PC-3 (cell line): ENCODE data around the gene ANOS1. TPM values are rescaled to one million over a fixed set of nuclear protein-coding genes. Genes with fewer than 3 reads are reported as not detected.

Experiments used
- ATAC-seq: fragments of 200-7000 bp; cut with Tn5 transposase; 2 replicates; pipeline ENCODE4 v1.9.1; 2020; ENCODE audit warnings: mild to moderate bottlenecking, moderate library complexity
- BruUV-seq: library from RNA; stranded (reverse); fragments of 400-500 nt; replicated peaks from 2 replicates; lab custom pipeline; 2021; lab: Mats Ljungman, UMichigan
- CTCF ChIA-PET: fragments of 300-600 bp; sonication (Branson Sonifier 250); formaldehyde crosslinking; loops from one replicate; lab custom pipeline; 2022; ENCODE audit warnings: antibody characterized with exemption; lab: Charles Lee
- POLR2A ChIA-PET: fragments of 300-600 bp; sonication (Branson Sonifier 250); formaldehyde crosslinking; loops from one replicate; lab custom pipeline; 2022; ENCODE audit warnings: antibody characterized with exemption; ENCODE audit not compliant: unreplicated experiment; lab: Charles Lee
- DNase-seq: peaks from one replicate; pipeline ENCODE4 v3.0.0-alpha.2; 2015
- H2AFZ ChIP-seq: fragments of 300-600 bp; sonication (generic); 2 replicates; pipeline ENCODE4 v1.6.0; 2016; ENCODE audit warnings: antibody characterized with exemption, low read length
- H3F3A ChIP-seq: fragments of 300-600 bp; sonication (generic); one replicate; pipeline ENCODE4 v1.6.0; 2017; ENCODE audit warnings: antibody characterized with exemption, low read length, control low read depth, mild to moderate bottlenecking; ENCODE audit not compliant: unreplicated experiment
- H3K27ac ChIP-seq: fragments of 300-600 bp; sonication (generic); 2 replicates; pipeline ENCODE4 v1.5.1; 2016; ENCODE audit warnings: mild to moderate bottlenecking, low read length
- H3K27me3 ChIP-seq: fragments of 300-600 bp; sonication (generic); 2 replicates; pipeline ENCODE4 v1.6.1; 2016; ENCODE audit warnings: low read length, mixed read lengths
- H3K36me3 ChIP-seq: fragments of 300-600 bp; sonication (generic); 2 replicates; pipeline ENCODE4 v1.6.1; 2016; ENCODE audit warnings: low read depth, mixed run types, low read length, mixed read lengths
- H3K4me1 ChIP-seq: fragments of 300-600 bp; sonication (generic); 2 replicates; pipeline ENCODE4 v1.5.1; 2016; ENCODE audit warnings: low read length; ENCODE audit not compliant: insufficient read depth
- H3K4me2 ChIP-seq: fragments of 300-600 bp; sonication (generic); 2 replicates; pipeline ENCODE4 v1.6.0; 2016; ENCODE audit warnings: low read length
- H3K4me3 ChIP-seq: fragments of 300-600 bp; sonication (generic); 2 replicates; pipeline ENCODE4 v1.5.1; 2016; ENCODE audit warnings: mild to moderate bottlenecking, low read length, mixed read lengths
- H3K79me2 ChIP-seq: fragments of 300-600 bp; sonication (generic); 2 replicates; pipeline ENCODE4 v1.6.1; 2017; ENCODE audit warnings: low read length, mixed read lengths
- H3K9ac ChIP-seq: fragments of 300-600 bp; sonication (generic); 2 replicates; pipeline ENCODE4 v1.6.0; 2016; ENCODE audit warnings: mild to moderate bottlenecking, low read length
- H3K9me2 ChIP-seq: fragments of 300-600 bp; sonication (generic); replicated peaks from 2 replicates; pipeline ENCODE4 v1.6.1; 2016; ENCODE audit warnings: mixed run types, low read length, mixed read lengths
- H3K9me3 ChIP-seq: fragments of 300-600 bp; sonication (generic); 2 replicates; pipeline ENCODE4 v1.6.1; 2016; ENCODE audit warnings: low read length, mixed read lengths
- H4K20me1 ChIP-seq: fragments of 300-600 bp; sonication (generic); 2 replicates; pipeline ENCODE4 v1.6.1; 2016; ENCODE audit warnings: low read length, mixed read lengths
- CTCF ChIP-seq: fragments of 300-600 bp; sonication (generic); conservative IDR thresholded peaks from 2 replicates; pipeline ENCODE4 v1.5.1; 2017; ENCODE audit warnings: antibody characterized with exemption, low read depth, mild to moderate bottlenecking, low read length
- EZH2 ChIP-seq: fragments of 300-600 bp; sonication (generic); IDR thresholded peaks from one replicate; pipeline ENCODE4 v1.6.1; 2017; ENCODE audit warnings: antibody characterized with exemption, mild to moderate bottlenecking, low read length; ENCODE audit not compliant: unreplicated experiment
- EZH2phosphoT487 ChIP-seq: fragments of 300-600 bp; sonication (generic); IDR thresholded peaks from 2 replicates; pipeline ENCODE4 v1.6.1; 2018; ENCODE audit warnings: mild to moderate bottlenecking, antibody characterized with exemption, low read length, borderline replicate concordance
- intact Hi-C: fragments of 100-400 bp; cut with micrococcal nuclease; formaldehyde crosslinking; loops from 2 replicates; pipeline ENCODE4 v1.9.0; 2023
- total RNA-seq: library from RNA; depleted of rRNA; stranded (reverse); fragments of >200 nt; gene quantifications from 2 replicates; pipeline ENCODE4 v1.2.3, GENCODE V29; 2014

Gene ANOS1
- total RNA-seq, 1 experiment from 2014 or later: 3.5 TPM

GRCh38 chrX:8649969-8650368, 82.0 kb downstream of the ANOS1 start:
- ATAC-seq: no peak
- no peak overlapping the region for H3K27ac ChIP-seq
- no peak overlapping the region for H2AFZ ChIP-seq

GRCh38 chrX:8647176-8647575, 84.8 kb downstream of the ANOS1 start:
- no peak for ATAC-seq
- BruUV-seq: no TSS peak

More at GRCh38 chrX:8649969-8650368, 82.0 kb downstream of the ANOS1 start:
- Histone ChIP-seq H3K27me3 (no peaks in the 10 kb centered on the region), H3K4me1 (peaks cover 19% of the 10 kb centered on the region), H3F3A (no peaks in the 10 kb centered on the region), H3K9me2 (no peaks in the 10 kb centered on the region), H3K36me3 (no peaks in the 10 kb centered on the region), H4K20me1 (no peaks in the 10 kb centered on the region), H3K79me2 (no peaks in the 10 kb centered on the region), H3K4me2 (no peak overlapping the region), H3K9me3 (no peaks in the 10 kb centered on the region), H3K9ac (no peak overlapping the region), H3K4me3 (no peak overlapping the region)
- TF ChIP-seq EZH2phosphoT487 (no peak), CTCF (no peak), EZH2 (no peak)
- no TSS peak for BruUV-seq
- CTCF ChIA-PET: no interaction called here
- POLR2A ChIA-PET: no interaction called here
- no peak for DNase-seq
- intact Hi-C loops: no loop called here

More at GRCh38 chrX:8647176-8647575, 84.8 kb downstream of the ANOS1 start:
- Histone ChIP-seq H3K27ac (no peak overlapping the region), H3K4me3 (no peak overlapping the region), H3K36me3 (no peaks in the 10 kb centered on the region), H4K20me1 (no peaks in the 10 kb centered on the region), H3K9ac (no peak overlapping the region), H3K9me2 (no peaks in the 10 kb centered on the region), H3K4me1 (peaks cover 10% of the 10 kb centered on the region), H3K79me2 (no peaks in the 10 kb centered on the region), H3K27me3 (no peaks in the 10 kb centered on the region), H3K9me3 (no peaks in the 10 kb centered on the region), H3F3A (no peaks in the 10 kb centered on the region), H2AFZ (no peak overlapping the region), H3K4me2 (peak overlapping the region; percentile 54)
- POLR2A ChIA-PET: no interaction called here
- CTCF ChIA-PET: no interaction called here
- TF ChIP-seq EZH2 (no peak), EZH2phosphoT487 (no peak), CTCF (no peak)
- intact Hi-C loops: no loop called here
- peak; percentile 79 for DNase-seq
